ENCODE data around the gene ATP8A2. TPM values are rescaled to one million over a fixed set of nuclear protein-coding genes. Genes with fewer than 3 reads are reported as not detected.

Gene ATP8A2
- polyA plus RNA-seq, 3 donors: not detected

DNA sequence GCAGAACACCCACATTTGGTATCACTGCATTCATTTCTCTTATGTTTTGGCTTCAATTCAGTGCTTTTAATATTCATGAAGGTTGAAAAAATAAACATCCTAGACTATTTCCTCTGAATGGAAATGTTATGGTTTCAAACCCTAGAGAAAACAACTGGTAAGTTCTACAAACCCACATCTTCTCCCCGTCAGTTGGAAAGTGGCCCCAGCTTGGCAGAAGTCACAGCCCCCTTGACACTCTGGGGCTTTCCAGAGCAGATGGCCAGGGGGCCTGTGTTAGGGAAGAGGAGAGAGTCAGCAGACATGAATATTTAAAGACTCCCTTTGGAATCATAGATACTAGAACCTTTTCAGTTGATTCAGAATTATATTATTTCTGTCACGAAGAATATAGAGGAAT is 556.2 kb downstream of the ATP8A2 start:
- DNase-seq: no peak
- Histone ChIP-seq H3K9ac (ENCODE audit: insufficient read depth, low read length, poor library complexity, severe bottlenecking) (no peak overlapping the region), H3K27ac (ENCODE audit: low read depth in 1 of 2, low read length in 2 of 2) (no peak overlapping the region), H3K36me3 (replicated peaks in 1 of 2; ENCODE audit: control insufficient read depth in 1 of 2, insufficient read depth in 2 of 2, low read length in 2 of 2) (no peaks in the 10 kb centered on the region), H3K9me3 (replicated peaks in 1 of 2; ENCODE audit: control insufficient read depth in 1 of 2, insufficient read depth in 1 of 2, low read length in 2 of 2) (no peaks in the 10 kb centered on the region), H2AFZ (ENCODE audit: insufficient read depth, low read depth, low read length, poor library complexity, severe bottlenecking) (no peak overlapping the region), H3K4me2 (replicated peaks; ENCODE audit: extremely low read depth, low read length, poor library complexity, severe bottlenecking) (no peak overlapping the region), H3K4me3 (replicated peaks in 1 of 3; ENCODE audit: low read depth in 2 of 3, low read length in 3 of 3) (no peak overlapping the region), H4K20me1 (ENCODE audit: insufficient read depth, low read length) (no peaks in the 10 kb centered on the region), H3K79me2 (ENCODE audit: insufficient read depth, low read length) (no peaks in the 10 kb centered on the region), H3K4me1 (ENCODE audit: control insufficient read depth in 1 of 2, insufficient read depth in 2 of 2, low read length in 2 of 2) (no peaks in the 10 kb centered on the region), H3K27me3 (ENCODE audit: control insufficient read depth in 2 of 2, insufficient read depth in 2 of 2, low read length in 2 of 2) (no peaks in the 10 kb centered on the region)
- Mint-ChIP-seq H3K4me3 (no peak overlapping the region), H3K4me1 (no peaks in the 10 kb centered on the region), H3K9me3 (peaks cover 0 to 5% (median 0%) of the 10 kb centered on the region in 7 donors), H3K27me3 (ENCODE audit: low read depth in 3 of 3) (peaks cover 0 to 3% (median 2%) of the 10 kb centered on the region in 3 donors), H3K36me3 (no peaks in the 10 kb centered on the region), H3K27ac (no peak overlapping the region)
- intact Hi-C loops (cut with micrococcal nuclease): no loop called here
- TF ChIP-seq, protein P1, sequence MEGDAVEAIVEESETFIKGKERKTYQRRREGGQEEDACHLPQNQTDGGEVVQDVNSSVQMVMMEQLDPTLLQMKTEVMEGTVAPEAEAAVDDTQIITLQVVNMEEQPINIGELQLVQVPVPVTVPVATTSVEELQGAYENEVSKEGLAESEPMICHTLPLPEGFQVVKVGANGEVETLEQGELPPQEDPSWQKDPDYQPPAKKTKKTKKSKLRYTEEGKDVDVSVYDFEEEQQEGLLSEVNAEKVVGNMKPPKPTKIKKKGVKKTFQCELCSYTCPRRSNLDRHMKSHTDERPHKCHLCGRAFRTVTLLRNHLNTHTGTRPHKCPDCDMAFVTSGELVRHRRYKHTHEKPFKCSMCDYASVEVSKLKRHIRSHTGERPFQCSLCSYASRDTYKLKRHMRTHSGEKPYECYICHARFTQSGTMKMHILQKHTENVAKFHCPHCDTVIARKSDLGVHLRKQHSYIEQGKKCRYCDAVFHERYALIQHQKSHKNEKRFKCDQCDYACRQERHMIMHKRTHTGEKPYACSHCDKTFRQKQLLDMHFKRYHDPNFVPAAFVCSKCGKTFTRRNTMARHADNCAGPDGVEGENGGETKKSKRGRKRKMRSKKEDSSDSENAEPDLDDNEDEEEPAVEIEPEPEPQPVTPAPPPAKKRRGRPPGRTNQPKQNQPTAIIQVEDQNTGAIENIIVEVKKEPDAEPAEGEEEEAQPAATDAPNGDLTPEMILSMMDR (IDR thresholded peaks at IDR 0.05): no peak
- no CpG with 5 or more reads among the region's 2 CpGs for WGBS (ENCODE audit: insufficient coverage)

DNA sequence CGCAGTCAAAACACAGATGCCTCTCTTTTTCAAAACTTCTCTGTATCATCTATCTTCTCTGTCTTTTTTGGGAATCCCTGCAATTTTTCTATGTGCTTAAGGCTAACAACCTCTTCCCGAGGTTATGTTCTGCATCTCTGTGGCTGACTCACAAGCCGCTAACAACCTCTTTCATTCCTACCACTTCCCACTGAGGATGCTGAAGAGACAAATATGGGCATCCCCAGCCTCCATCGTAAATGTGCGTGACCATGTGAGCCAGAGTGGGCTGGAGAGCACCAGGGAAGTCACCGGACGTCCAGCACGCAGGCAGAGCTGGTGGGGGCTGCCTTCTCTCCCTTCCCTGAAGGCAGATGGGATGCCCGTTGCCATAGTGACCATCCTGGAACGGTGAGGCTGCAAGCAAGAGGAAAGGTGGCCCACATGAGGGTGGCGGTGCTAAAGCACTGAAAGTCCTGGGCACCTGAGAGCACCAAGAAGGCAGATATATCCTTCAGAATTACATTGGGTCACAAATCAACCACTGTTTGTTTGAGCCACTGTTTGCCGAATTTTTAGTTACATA is 557.2 kb downstream of the ATP8A2 start:
- TF ChIP-seq, protein P1 (IDR thresholded peaks at IDR 0.05): no peak
- no peak overlapping the region for H3K4me2 ChIP-seq (replicated peaks; ENCODE audit: extremely low read depth, low read length, poor library complexity, severe bottlenecking)
- no peak overlapping the region for H2AFZ ChIP-seq (ENCODE audit: insufficient read depth, low read depth, low read length, poor library complexity, severe bottlenecking)
- peaks cover 0 to 5% (median 0%) of the 10 kb centered on the region in 7 donors for H3K9me3 Mint-ChIP-seq
- no peak overlapping the region for H3K27ac Mint-ChIP-seq
- no peaks in the 10 kb centered on the region for H3K27me3 ChIP-seq (ENCODE audit: control insufficient read depth in 2 of 2, insufficient read depth in 2 of 2, low read length in 2 of 2)
- no peak for DNase-seq
- H3K9ac ChIP-seq (ENCODE audit: insufficient read depth, low read length, poor library complexity, severe bottlenecking): no peak overlapping the region
- no peaks in the 10 kb centered on the region for H3K9me3 ChIP-seq (replicated peaks in 1 of 2; ENCODE audit: control insufficient read depth in 1 of 2, insufficient read depth in 1 of 2, low read length in 2 of 2)
- no peak overlapping the region for H3K27ac ChIP-seq (ENCODE audit: low read depth in 1 of 2, low read length in 2 of 2)
- intact Hi-C loops (cut with micrococcal nuclease): no loop called here
- 96% methylated on average over 4 of the region's 12 CpGs for WGBS (ENCODE audit: insufficient coverage)
- no peaks in the 10 kb centered on the region for H3K4me1 ChIP-seq (ENCODE audit: control insufficient read depth in 1 of 2, insufficient read depth in 2 of 2, low read length in 2 of 2)
- no peak overlapping the region for H3K4me3 Mint-ChIP-seq
- no peaks in the 10 kb centered on the region for H3K36me3 Mint-ChIP-seq
- no peak overlapping the region for H3K4me3 ChIP-seq (replicated peaks in 1 of 3; ENCODE audit: low read depth in 2 of 3, low read length in 3 of 3)
- H3K36me3 ChIP-seq (replicated peaks in 1 of 2; ENCODE audit: control insufficient read depth in 1 of 2, insufficient read depth in 2 of 2, low read length in 2 of 2): no peaks in the 10 kb centered on the region
- H3K79me2 ChIP-seq (ENCODE audit: insufficient read depth, low read length): no peaks in the 10 kb centered on the region
- no peaks in the 10 kb centered on the region for H4K20me1 ChIP-seq (ENCODE audit: insufficient read depth, low read length)
- peaks cover 2 to 3% (median 2%) of the 10 kb centered on the region in 3 donors for H3K27me3 Mint-ChIP-seq (ENCODE audit: low read depth in 3 of 3)
- H3K4me1 Mint-ChIP-seq: no peaks in the 10 kb centered on the region

All from CD14-positive monocyte (primary cell).